WTC11 (cell line): ENCODE results near the gene GLRX2. TPM values are rescaled to one million over a fixed set of nuclear protein-coding genes. Genes with fewer than 3 reads are reported as not detected.
A peak's percentile ranks its signal among the peaks of the same experiment; 100 is the strongest.

Experiments used
- ATAC-seq: fragments of 200-7000 bp; cut with Tn5 transposase; 2 replicates; pipeline ENCODE4 v1.10.0; 2021; ENCODE audit warnings: mild to moderate bottlenecking, moderate library complexity
- CTCF ChIA-PET: fragments of 300-600 bp; sonication (Branson Sonifier 250); formaldehyde crosslinking; loops from one replicate; lab custom pipeline; 2021; ENCODE audit warnings: antibody characterized with exemption; lab: Charles Lee
- POLR2A ChIA-PET: fragments of 350-600 bp; sonication (Branson Sonifier 250); formaldehyde crosslinking; loops from one replicate; lab custom pipeline; 2021; ENCODE audit warnings: antibody characterized with exemption; lab: Charles Lee
- DNase-seq: peaks from one replicate; pipeline ENCODE4 v3.0.0; 2021; ENCODE audit warnings: low spot score
- H3K27ac Mint-ChIP-seq: 2 replicates; pipeline ENCODE4 v1.8.0; 2021; ENCODE audit warnings: mixed read lengths
- H3K27me3 Mint-ChIP-seq: 2 replicates; pipeline ENCODE4 v1.8.0; 2021; ENCODE audit warnings: low read depth, mild to moderate bottlenecking, moderate library complexity, mixed read lengths
- H3K36me3 Mint-ChIP-seq: 2 replicates; pipeline ENCODE4 v1.8.0; 2021; ENCODE audit warnings: mixed read lengths
- H3K4me1 Mint-ChIP-seq: 2 replicates; pipeline ENCODE4 v1.8.0; 2022; ENCODE audit warnings: mixed read lengths
- H3K4me3 Mint-ChIP-seq: 2 replicates; pipeline ENCODE4 v1.8.0; 2021; ENCODE audit warnings: mild to moderate bottlenecking, moderate library complexity, mixed read lengths
- H3K9me3 Mint-ChIP-seq: 2 replicates; pipeline ENCODE4 v1.8.0; 2021; ENCODE audit warnings: mixed read lengths
- ATF2 ChIP-seq: sonication (generic); formaldehyde crosslinking; IDR thresholded peaks from 2 replicates; pipeline ENCODE4 v1.8.1; 2022; ENCODE audit warnings: low read depth, missing genetic modification reagents, borderline replicate concordance
- ATF3 ChIP-seq: sonication (generic); formaldehyde crosslinking; conservative IDR thresholded peaks from 2 replicates; pipeline ENCODE4 v1.8.1; 2022; ENCODE audit warnings: mild to moderate bottlenecking, missing genetic modification reagents
- FOXK1 ChIP-seq: sonication (generic); formaldehyde crosslinking; IDR thresholded peaks from 2 replicates; pipeline ENCODE4 v1.8.0; 2022; ENCODE audit warnings: mild to moderate bottlenecking, moderate library complexity, missing genetic modification reagents
- GABPB1 ChIP-seq: sonication (generic); formaldehyde crosslinking; IDR thresholded peaks from 2 replicates; pipeline ENCODE4 v1.8.1; 2023; ENCODE audit warnings: mild to moderate bottlenecking, missing genetic modification reagents
- GRHL2 ChIP-seq: fragments of 250-450 bp; sonication (Bioruptor Pico); IDR thresholded peaks from 2 replicates; pipeline ENCODE4 v1.8.0; 2022; ENCODE audit warnings: mild to moderate bottlenecking, moderate library complexity; ENCODE audit not compliant: insufficient replicate concordance, severe bottlenecking
- HMGA2 ChIP-seq: fragments of 250-450 bp; sonication (Bioruptor Pico); IDR thresholded peaks from 2 replicates; pipeline ENCODE4 v1.4.0; 2021; ENCODE audit warnings: mild to moderate bottlenecking, moderate library complexity
- NR1H2 ChIP-seq: sonication (generic); formaldehyde crosslinking; IDR thresholded peaks from 2 replicates; pipeline ENCODE4 v1.9.0; 2021; ENCODE audit warnings: mild to moderate bottlenecking, moderate library complexity, missing genetic modification reagents
- NR3C1 ChIP-seq: sonication (generic); formaldehyde crosslinking; conservative IDR thresholded peaks from 2 replicates; pipeline ENCODE4 v1.8.1; 2023; ENCODE audit warnings: low read depth, mild to moderate bottlenecking, missing genetic modification reagents
- PRRX2 ChIP-seq: fragments of 250-450 bp; sonication (Bioruptor Pico); IDR thresholded peaks from 2 replicates; pipeline ENCODE4 v1.8.0; 2021; ENCODE audit warnings: mild to moderate bottlenecking
- SOX15 ChIP-seq: fragments of 250-450 bp; sonication (Bioruptor Pico); IDR thresholded peaks from 2 replicates; pipeline ENCODE4 v1.9.0; 2021; ENCODE audit warnings: mild to moderate bottlenecking
- ZNF121 ChIP-seq: sonication (generic); formaldehyde crosslinking; IDR thresholded peaks from 2 replicates; pipeline ENCODE4 v1.8.0; 2023; ENCODE audit warnings: missing genetic modification reagents
- ZNF138 ChIP-seq: sonication (generic); formaldehyde crosslinking; conservative IDR thresholded peaks from 2 replicates; pipeline ENCODE4 v1.8.1; 2022; ENCODE audit warnings: mild to moderate bottlenecking, moderate library complexity, missing genetic modification reagents
- ZNF232 ChIP-seq: sonication (generic); formaldehyde crosslinking; IDR thresholded peaks from 2 replicates; pipeline ENCODE4 v1.8.0; 2022; ENCODE audit warnings: mild to moderate bottlenecking, missing genetic modification reagents
- ZNF416 ChIP-seq: fragments of 250-450 bp; sonication (Bioruptor Pico); IDR thresholded peaks from 2 replicates; pipeline ENCODE4 v1.9.0; 2021; ENCODE audit warnings: mild to moderate bottlenecking, inconsistent platforms
- ZNF425 ChIP-seq: fragments of 250-450 bp; sonication (Bioruptor Pico); conservative IDR thresholded peaks from 2 replicates; pipeline ENCODE4 v1.9.0; 2021; ENCODE audit warnings: mild to moderate bottlenecking
- total RNA-seq: library from RNA; stranded (reverse); gene quantifications from 3 replicates; pipeline ENCODE4 v1.2.3, GENCODE V29; 2021
- TF ChIP-seq, protein P1 (sequence below): fragments of 250-450 bp; sonication (Bioruptor Pico); IDR thresholded peaks from 2 replicates; pipeline ENCODE4 v1.9.0; 2021; ENCODE audit warnings: mild to moderate bottlenecking, borderline replicate concordance
- TF ChIP-seq, protein P2 (sequence below): sonication (generic); formaldehyde crosslinking; IDR thresholded peaks from 2 replicates; pipeline ENCODE4 v1.8.1; 2023; ENCODE audit warnings: mild to moderate bottlenecking, missing genetic modification reagents, moderate library complexity
- TF ChIP-seq, protein P3 (sequence below): fragments of 250-450 bp; sonication (Bioruptor Pico); IDR thresholded peaks from 2 replicates; pipeline ENCODE4 v1.9.0; 2021; ENCODE audit warnings: mild to moderate bottlenecking

The GLRX2 gene
- total RNA-seq, 1 experiment from 2014 or later = 8.4 TPM

GRCh38 chr1:193113258-193113991, 8.2 kb upstream of the GLRX2 start (continued):
- TF ChIP-seq ATF2 = no peak
- TF ChIP-seq, protein P1, sequence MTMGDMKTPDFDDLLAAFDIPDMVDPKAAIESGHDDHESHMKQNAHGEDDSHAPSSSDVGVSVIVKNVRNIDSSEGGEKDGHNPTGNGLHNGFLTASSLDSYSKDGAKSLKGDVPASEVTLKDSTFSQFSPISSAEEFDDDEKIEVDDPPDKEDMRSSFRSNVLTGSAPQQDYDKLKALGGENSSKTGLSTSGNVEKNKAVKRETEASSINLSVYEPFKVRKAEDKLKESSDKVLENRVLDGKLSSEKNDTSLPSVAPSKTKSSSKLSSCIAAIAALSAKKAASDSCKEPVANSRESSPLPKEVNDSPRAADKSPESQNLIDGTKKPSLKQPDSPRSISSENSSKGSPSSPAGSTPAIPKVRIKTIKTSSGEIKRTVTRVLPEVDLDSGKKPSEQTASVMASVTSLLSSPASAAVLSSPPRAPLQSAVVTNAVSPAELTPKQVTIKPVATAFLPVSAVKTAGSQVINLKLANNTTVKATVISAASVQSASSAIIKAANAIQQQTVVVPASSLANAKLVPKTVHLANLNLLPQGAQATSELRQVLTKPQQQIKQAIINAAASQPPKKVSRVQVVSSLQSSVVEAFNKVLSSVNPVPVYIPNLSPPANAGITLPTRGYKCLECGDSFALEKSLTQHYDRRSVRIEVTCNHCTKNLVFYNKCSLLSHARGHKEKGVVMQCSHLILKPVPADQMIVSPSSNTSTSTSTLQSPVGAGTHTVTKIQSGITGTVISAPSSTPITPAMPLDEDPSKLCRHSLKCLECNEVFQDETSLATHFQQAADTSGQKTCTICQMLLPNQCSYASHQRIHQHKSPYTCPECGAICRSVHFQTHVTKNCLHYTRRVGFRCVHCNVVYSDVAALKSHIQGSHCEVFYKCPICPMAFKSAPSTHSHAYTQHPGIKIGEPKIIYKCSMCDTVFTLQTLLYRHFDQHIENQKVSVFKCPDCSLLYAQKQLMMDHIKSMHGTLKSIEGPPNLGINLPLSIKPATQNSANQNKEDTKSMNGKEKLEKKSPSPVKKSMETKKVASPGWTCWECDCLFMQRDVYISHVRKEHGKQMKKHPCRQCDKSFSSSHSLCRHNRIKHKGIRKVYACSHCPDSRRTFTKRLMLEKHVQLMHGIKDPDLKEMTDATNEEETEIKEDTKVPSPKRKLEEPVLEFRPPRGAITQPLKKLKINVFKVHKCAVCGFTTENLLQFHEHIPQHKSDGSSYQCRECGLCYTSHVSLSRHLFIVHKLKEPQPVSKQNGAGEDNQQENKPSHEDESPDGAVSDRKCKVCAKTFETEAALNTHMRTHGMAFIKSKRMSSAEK (CRISPR knock-in tag) = no peak
- TF ChIP-seq HMGA2 (CRISPR knock-in tag) = no peak
- TF ChIP-seq, protein P2, sequence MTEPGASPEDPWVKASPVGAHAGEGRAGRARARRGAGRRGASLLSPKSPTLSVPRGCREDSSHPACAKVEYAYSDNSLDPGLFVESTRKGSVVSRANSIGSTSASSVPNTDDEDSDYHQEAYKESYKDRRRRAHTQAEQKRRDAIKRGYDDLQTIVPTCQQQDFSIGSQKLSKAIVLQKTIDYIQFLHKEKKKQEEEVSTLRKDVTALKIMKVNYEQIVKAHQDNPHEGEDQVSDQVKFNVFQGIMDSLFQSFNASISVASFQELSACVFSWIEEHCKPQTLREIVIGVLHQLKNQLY = no peak
- no peak for TF ChIP-seq SOX15 (CRISPR knock-in tag)
- 0 out of 2 replicates have a peak, but pooled peaks have one; percentile 61 for TF ChIP-seq ZNF425 (CRISPR knock-in tag)
- no peak for TF ChIP-seq NR3C1 (CRISPR knock-in tag)
- no peak for TF ChIP-seq ZNF138 (CRISPR knock-in tag)
- no peak for TF ChIP-seq ZNF232 (CRISPR knock-in tag)
- TF ChIP-seq ZNF416 (CRISPR knock-in tag) = no peak

GRCh38 chr1:193111641-193112090, 6.5 kb upstream of the GLRX2 start:
- no peak overlapping the region for H3K4me3 Mint-ChIP-seq
- H3K27ac Mint-ChIP-seq = no peak overlapping the region; the same call in 1 of the 2 replicates
- POLR2A ChIA-PET = no interaction called here
- CTCF ChIA-PET = interaction anchor here (0.7 to 2.8 kb wide), 4 partner anchors 10 to 79 kb away, joined by 3 to 16 read pairs (median 4); partner anchors contain the start of genes CDC73 and UCHL5
- DNase-seq = peak; percentile 38
- peak; percentile 97 for TF ChIP-seq GABPB1
- TF ChIP-seq, protein P3, sequence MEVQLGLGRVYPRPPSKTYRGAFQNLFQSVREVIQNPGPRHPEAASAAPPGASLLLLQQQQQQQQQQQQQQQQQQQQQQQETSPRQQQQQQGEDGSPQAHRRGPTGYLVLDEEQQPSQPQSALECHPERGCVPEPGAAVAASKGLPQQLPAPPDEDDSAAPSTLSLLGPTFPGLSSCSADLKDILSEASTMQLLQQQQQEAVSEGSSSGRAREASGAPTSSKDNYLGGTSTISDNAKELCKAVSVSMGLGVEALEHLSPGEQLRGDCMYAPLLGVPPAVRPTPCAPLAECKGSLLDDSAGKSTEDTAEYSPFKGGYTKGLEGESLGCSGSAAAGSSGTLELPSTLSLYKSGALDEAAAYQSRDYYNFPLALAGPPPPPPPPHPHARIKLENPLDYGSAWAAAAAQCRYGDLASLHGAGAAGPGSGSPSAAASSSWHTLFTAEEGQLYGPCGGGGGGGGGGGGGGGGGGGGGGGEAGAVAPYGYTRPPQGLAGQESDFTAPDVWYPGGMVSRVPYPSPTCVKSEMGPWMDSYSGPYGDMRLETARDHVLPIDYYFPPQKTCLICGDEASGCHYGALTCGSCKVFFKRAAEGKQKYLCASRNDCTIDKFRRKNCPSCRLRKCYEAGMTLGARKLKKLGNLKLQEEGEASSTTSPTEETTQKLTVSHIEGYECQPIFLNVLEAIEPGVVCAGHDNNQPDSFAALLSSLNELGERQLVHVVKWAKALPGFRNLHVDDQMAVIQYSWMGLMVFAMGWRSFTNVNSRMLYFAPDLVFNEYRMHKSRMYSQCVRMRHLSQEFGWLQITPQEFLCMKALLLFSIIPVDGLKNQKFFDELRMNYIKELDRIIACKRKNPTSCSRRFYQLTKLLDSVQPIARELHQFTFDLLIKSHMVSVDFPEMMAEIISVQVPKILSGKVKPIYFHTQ (CRISPR knock-in tag) = no peak
- TF ChIP-seq FOXK1 = no peak
- TF ChIP-seq ZNF416 (CRISPR knock-in tag) = no peak
- no peak for TF ChIP-seq ZNF121 (CRISPR knock-in tag)
- TF ChIP-seq ATF3 (CRISPR knock-in tag) = peak; percentile 80
- TF ChIP-seq PRRX2 (CRISPR knock-in tag) = no peak
- TF ChIP-seq GRHL2 (CRISPR knock-in tag) = no peak
- no peak for TF ChIP-seq NR1H2 (CRISPR knock-in tag)
- H3K9me3 Mint-ChIP-seq = no peaks in the 10 kb centered on the region
- no peaks in the 10 kb centered on the region for H3K36me3 Mint-ChIP-seq
- H3K4me1 Mint-ChIP-seq = peaks cover 36% of the 10 kb centered on the region
- peak; percentile 27 for ATAC-seq
- H3K27me3 Mint-ChIP-seq = no peaks in the 10 kb centered on the region
